DMS 273 treated with DMSO at 0.1 percent for 48 hours (cell line): ENCODE results near the gene GGT5.
"Not testable (repeated sequence)": the region's sequence is repeated elsewhere in the genome, so short reads cannot be mapped to it uniquely, and the experiment has no call there.

ENCODE experiments used
- DNase-seq: peaks from one replicate; lab custom pipeline; 2025; lab: John Stamatoyannopoulos, UW

Gene GGT5

DNA sequence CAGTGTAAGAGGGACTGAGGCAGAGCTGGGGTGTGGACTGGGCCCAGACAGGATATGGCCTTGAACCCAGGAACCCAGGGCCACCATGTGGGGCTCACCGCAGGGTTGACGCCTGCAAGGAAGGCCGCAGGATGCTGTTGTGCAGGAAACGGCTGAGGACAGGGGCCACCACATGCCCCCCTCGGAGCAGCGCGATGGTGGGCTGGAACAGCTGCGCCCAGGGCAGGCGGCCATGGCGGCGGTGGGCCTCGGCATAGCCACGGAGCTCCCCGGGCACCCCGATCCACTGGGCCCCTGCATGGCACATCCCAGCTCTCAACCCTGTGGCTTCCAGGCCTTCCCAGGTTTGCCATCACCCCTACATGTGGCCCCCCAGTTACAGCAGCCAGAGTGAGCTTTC is 12.2 kb downstream of the GGT5 start:
- no peak for DNase-seq

DNA sequence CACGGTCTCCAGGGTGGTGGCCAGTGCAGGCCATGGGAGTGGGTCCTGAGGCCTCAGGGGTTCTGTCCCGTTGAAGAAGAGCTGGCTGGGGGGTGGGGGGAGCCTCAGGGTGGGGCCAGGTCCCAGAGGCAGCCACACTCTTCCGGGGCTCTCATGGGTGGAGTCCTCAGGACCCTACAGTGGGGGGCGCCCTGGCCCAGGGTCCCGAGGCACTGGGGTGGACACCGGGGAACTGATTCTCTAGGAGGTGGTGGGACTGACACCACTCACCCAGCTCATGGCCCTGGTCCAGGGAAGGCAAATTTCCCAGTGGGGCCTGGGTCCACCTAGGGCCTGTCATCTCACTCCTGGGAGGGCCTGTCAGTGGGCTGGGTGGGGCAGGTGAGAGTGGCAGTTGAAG is 12.8 kb downstream of the GGT5 start:
- no peak for DNase-seq

DNA sequence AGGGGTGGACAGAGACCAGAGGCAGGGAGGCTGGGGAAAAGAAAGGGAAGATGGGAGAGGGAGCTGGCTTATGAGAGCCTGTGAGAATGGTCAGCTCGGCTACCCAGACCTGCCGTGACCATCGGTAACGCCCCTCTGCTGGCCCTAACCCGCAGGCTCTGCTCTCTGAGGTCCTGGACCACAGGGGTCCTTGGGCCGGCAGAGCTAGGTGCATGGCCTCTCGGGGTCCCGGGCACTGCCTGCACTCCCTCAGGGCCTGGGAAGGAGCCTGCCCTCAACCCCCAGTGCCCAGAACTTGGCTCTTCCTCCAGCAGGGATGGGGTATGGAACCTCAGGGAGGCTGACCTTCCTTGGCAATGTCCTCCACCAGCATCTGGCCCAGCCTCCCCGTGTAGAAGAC is 13.2 kb downstream of the GGT5 start:
- no peak for DNase-seq

DNA sequence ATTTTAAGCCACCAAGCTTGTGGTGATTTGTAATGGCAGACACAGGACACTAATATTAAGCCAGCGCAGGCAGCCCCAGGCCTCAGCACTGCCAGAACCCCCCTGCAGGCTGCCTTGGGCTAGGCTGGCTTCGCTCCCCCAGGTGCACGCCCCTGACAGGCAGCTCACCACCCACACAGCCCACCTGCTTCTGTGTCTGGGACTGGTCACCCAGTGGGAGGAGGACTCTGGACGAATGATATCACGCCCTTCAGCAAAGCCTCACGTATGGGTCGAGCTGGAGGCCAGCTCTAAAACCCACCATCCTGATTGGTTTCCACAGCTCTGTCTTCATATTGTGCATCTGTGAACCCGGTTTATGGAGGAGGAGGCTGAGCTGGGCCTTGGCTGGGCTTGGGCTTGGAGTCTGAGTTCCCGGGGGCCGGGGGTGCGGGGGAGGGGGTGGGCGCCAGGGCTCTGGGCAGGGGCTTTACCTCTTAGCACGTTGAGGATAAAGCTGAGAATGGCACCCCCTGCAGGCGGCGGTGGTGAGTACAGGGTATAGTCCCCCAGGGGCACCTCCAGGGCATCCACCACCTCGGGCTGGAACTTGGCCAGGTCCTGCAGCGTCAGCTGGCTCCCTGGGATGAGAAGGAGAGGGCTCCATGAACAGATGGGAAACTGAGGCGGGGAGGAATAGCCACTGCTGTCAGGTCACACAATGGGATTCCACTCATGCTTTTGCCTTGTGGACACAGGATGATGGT is 13.8 kb downstream of the GGT5 start:
- no peak for DNase-seq

DNA sequence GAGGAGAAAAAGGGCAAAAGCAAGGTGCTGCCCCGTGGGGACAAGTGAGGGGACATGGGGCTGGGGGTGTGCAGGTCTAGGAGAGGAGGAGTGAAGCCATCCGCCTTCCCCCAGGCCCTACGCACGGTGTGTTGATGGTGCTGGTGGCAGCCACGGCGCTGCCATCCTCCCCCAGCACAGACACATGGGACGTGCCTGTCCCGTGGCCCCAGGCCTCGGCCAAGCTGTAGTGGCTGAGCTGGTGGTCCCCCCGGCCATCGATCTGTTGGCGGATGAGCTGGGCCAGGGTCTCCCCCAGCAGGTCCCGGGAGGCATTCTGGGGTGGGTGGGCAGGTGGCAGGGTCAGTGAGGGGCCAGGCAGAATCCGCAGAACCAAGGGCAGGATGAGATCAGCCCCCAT is 18.9 kb downstream of the GGT5 start:
- DNase-seq = no peak

DNA sequence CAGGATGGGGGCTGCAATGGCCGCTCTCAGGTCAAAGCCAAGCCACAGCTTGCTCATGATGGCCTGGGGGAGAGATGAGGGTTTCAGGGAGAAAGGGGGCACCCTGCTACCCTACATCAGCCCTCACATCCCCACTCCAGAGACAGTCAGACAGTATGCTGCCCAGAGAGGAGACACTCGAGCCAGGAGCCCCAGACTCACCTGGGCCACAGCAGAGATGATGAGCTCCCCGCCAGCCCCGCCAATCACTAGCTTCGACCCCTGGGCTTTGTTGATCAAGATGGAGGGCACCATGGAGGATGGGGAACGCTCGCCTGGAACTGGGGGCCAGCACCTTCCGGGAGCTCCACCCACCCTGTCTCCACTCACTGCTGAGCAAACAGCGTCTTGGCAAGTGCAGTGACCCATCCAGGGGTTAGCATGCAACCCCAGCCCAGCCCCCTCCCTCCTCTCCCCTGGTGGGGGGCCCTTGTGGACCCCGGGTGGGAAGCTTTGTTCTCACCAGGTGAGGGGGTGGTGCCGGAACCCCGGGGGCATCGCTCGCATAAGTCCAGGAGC is 19.8 kb downstream of the GGT5 start:
- no peak for DNase-seq

DNA sequence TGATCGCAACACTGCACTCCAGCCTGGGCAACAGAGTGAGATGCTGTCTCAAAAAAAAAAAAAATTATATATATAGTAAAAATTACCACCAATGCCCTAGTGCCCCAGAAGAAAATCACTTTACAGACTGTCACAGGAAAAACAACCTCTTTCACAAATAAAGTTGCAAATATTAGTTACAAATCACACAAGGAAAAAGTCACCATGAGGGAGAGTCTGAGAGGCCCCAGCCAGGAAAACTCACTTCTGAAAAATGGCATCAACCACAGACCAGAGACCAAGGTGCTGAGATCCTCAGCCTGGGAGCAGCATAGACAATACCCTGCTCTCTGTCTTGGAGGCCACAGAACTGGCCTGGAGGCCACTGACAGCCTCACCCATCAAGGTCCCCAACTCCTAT is 20.4 kb downstream of the GGT5 start:
- no peak for DNase-seq

DNA sequence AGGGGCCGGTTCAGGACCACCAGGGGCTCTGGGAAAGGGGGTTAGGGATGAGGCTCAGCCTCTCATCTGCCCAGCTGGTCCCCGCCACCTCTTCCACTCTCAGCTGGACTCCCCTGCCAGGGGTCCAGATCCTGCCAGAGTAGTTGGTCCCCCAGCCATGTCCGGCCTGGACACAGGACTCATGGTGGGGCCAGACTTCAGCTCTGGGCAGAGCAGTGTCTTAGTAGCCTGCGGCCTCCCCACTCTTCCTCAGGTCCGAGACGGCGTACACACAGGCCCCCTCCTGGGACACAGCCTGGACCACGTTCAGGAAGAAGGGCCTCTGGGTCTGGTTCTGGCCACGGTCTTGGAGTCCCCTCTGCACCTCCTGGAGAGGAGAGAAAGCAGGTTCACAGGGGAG is 25.1 kb downstream of the GGT5 start:
- no peak for DNase-seq

DNA sequence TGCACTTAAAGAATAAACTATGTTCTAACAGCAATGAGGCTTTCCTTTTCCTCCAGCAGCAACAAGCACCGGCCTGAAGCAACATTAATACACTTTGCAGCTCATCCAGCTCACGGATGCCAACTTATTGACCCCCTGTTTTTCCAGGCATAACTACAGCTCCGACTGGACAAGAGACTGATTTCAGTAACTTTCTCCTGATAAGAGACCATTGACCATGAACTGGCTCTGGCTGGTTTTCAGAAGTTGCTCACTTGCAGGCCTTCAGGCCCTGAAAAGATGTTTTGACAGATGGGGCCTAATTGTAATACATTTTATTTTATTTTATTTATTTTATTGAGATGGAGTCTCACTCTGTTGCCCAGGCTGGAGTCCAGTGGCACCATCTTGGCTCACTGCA is 27.5 kb downstream of the GGT5 start:
- no peak for DNase-seq

DNA sequence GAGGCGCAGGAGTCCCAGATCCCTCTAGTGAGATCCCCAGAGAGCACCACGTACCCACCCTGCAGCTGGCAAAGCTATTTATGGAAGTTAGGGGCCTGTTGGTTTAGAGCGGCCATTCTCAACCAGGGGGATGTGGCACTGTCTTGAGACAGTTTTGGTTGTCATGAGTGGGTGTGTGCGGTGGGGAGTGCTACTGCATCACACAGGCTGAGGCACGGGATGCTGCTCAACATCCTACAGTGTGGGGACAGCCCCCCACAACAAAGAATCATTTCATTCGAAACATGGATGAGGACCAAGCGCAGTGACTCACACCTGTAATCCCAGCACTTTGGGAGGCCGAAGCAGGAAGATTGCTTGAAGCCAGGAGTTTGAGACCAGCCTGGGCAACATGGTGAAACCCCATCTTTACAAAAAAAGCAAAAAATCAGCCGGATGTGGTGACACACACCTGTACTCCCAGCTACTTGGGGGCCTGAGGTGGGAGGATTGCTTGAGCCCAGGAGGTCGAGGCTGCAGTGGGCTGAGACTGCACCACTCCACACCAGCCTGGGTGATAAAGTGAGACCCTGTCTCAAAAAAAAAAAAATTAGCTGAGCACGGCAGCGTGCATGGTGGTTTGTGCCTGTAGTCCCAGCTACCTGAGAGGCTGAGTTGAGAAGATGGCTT is 28.2 kb downstream of the GGT5 start:
- DNase-seq = no peak

DNA sequence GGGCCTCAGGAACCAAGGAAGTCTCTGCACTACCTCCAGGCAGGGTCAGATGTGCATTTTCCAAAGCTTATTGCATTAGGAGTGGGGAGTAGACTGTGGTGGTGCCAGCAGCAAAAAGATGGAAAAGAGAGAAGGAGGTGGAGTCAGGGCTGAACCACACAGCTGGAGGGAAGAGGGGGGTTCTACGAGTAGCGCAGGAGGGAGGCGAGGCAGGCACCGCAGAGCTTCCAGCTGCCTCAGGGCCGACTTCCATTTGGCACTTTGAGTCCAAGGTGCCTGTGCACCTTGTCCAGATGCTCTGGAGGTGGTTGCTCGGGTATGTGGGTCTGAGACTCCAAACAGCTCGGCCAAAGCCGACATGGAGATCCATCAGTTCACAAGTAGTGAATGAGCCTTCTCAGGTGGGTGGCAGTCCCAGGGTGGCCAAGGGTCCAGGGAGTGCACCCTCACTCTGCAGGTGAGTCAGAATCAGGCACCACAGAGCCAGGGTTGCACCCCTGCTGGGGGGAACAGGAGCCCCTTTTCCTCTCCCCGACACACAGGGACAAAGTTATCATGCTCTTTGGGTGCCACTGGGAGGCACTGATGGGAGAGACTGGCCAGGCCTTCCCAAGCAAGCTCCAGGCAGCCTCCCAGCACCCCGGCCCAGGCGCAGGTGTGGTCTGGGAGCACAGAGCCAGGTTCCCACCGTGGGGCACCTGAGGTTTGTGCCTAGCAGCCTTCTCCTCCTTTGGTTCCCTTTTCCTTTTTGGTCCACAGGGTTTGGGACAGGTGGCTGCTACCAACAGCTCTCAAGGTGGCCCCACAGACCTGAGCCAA is 30.2 kb downstream of the GGT5 start:
- no peak for DNase-seq

DNA sequence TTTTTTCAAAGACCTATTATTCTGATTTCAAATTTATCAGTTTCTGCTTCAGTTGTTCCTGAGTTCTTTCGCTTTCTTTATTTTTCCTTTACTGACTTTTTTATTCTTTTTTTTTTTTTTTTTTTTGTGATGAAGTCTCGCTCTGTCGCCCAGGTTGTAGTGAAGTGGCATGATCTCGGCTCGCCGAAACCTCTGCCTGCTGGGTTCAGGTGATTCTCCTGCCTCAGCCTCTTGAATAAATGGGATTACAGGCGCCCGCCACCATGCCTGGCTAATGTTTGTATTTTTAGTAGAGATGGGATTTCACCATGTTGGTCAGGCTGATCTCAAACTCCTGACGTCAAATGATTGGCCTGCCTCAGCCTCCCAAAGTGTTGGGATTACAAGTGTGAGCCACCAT is 31.8 kb downstream of the GGT5 start:
- not testable (repeated sequence) for DNase-seq

DNA sequence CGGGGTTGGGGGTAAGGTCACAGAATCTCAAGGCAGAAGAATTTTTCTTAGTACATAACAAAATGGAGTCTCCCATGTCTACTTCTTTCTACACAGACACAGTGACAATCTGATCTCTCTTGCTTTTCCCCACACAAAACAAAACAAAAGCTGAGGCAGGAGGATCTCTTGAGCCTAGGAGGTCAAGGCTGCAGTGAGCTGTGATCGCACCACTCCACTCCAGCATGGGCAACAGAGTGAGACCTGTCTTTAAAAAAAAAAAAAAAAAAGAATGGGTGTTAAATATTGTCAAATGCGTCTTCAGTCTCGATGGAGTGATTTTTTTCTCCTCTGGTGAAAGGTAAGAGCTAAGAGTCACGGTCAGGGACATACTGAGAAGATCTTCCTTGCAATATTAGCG is 33.2 kb downstream of the GGT5 start:
- not testable (repeated sequence) for DNase-seq

DNA sequence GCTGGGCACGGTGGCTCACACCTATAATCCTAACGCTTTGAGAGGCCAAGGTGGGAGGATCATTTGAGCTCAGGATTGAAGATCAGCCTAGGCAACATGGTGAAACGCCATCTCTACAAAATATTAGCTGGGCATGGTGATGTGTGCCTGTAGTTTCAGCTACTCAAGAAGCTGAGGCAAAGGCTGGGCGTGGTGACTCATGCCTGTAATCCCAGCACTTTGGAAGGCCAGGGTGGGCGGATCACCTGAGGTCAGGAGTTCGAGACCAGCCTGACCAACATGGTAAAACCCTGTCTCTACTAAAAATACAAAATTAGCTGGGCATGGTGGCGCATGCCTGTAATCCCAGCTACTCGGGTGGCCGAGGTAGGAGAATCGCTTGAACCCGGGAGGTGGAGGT is 34.5 kb downstream of the GGT5 start:
- not testable (repeated sequence) for DNase-seq

DNA sequence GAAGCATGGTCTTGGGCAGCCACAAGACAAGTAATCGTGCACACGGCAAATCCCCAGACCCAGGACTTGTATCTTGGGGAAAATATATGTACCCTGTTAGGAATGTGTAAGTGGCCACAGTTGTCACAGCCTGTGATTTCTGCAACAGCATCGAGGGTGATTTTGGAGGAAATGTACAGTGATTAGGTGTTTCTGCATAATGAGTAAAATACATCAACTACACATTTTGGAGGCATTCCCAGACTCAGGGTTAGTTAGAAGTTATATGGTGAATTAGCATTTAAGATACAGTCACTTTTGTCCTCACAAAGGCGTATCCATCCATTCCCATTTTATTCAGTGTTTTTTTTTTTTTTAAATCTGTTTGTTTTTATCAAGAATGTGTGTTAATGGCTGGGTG is 35.2 kb downstream of the GGT5 start:
- DNase-seq = no peak

DNA sequence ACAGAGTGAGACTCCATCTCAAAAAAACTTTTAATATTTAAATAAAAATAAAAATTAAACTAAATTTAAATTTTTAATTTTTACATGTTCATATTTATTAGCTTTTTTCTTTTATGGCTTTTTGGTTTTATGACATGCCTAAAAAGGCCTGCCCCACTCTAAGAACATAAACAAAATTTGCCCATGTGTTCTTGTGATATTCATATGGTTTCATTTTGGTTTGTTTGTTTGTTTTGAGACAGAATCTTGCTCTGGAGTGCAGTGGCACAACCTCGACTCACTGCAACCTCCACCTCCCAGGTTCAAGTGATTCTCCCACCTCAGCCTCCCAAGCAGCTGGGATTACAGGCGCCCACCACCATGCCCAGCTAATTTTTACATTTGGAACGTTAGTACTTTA is 35.9 kb downstream of the GGT5 start:
- DNase-seq = no peak

DNA sequence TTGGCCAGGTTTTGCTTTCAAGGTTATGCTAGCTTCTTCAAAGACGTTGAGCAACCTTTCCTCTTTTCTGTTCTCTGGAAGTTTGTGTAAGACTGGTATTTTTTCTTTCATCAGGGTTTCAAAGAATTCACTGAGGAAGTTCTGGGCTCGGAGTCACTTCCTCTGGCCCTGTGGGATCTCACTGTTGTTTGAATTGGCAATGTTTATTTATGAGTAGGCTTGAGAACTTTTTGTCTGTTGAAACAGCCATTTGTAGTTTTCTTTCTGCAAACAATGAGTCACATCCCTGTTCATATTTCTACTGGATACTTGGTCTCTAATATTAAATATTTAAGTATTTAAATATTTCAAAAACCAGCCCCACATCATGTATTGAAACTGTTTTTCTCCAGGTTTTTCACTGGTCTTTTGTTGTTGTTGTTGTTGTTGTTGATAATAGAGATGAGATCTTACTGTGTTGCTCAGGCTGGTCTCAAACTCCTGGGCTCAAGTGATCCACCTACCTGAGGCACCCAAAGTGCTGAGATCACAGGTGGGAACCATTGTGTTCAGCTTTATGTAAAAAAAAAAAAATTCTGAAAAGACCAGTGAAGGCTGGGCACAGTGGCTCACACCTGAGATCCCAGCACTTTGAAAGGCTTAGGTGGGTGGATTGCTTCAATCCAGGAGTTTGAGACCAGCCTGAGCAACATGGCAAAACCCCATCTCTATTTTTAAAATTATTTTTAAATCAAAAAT is 36.7 kb downstream of the GGT5 start:
- DNase-seq = no peak

DNA sequence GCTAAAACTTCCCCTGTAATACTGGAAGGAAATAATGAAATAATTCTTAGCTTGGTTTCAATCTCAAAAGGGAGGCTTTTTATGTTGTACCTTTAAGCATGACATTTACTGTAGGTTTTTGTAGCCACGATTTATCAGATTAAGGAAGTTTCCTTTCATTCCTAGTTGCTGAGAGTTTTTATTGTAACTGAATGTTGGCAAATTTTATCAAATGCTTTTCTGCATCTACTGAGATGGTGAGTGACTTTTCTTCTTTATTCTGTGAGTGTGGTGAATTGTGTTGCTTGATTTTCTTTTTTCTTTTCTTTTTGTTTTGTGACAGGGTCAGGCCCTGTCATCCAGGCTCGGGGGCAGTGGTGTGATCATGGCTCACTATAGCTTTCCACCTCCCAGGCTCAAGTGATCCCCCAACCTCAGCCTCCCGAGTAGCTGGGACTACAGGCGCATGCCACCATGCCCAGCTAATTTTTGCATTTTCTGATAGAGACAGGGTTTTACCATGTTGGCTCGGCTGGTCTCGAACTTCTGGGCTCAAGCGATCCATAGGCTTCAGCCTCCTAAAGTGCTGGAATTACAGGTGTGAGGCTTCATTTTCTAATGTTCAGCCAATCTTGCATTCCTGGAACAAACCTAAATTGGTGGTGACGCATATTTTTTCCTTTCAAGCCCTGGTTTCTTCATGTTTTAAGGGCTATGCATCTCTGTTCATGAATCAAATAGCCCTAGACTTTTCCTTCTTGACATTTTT is 37.4 kb downstream of the GGT5 start:
- DNase-seq = no peak

DNA sequence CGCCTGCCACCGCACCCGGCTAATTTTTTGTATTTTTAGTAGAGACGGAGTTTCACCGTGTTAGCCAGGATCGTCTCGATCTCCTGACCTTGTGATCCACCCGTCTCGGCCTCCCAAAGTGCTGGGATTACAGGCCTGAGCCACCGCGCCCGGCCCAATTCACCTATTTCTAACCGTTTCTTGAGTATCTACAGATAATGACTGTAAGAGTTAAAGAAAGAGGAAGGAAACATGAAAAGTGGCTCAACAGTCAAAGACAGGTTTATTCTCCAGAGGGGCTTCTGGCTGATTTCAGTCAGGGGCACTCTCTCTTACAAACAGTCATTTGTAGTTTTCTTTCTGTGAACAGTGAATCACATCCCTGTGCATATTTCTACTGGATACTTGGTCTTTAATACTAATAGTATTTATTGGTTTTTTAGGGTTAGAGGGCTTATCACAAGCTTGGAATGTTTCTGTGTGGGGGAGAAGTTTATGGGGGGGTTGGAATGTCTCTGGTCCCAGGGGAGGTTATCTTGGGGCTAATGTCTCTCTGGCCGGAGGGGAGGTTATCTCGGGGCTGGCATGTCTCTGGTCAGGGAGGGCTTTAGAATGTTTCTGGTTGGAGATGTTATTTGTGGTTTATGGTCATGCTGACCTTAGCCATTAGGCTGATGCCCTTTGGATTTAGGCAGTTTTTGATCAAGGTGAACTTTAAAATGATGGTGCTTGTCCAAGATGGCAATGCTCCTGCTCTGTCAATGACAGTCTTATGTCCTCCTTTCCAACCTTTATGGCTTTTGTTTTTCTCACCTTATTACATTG is 38.2 kb downstream of the GGT5 start:
- DNase-seq = not testable (repeated sequence)

DNA sequence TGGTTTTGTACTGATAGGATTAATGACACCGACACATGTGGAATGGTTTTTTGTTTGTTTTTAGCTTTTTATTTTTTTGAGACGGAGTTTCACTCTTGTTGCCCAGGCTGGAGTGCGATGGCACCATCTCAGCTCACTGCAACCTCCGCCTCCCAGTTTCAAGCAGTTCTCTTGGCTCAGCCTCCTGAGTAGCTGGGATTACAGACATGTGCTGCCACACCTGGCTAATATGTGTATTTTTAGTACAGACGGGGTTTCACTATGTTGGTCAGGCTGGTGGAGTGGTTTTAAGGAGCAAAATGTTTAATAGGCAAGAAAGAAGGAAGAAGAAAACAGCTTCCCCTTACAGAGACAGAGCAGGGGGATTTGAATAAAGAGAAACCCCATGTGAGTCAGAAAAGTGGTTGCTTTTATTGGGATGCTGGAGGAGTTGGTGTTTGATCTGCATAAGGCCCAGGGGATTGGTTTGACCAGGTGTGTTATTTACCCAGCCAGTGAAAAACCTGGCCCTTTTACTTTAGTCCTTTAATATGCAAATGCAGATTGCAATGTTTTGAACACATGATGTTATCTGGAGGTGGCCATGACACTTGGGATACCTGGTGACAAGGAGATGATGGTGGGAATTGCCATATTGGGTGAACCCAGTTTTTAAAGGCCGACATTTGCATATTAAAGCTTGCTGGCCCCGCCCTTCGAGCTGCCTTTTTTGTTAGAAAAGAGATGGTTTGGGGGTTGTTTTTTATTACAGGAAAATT is 39.3 kb downstream of the GGT5 start:
- DNase-seq = no peak
